ENCODE measurements around the gene DCUN1D5. TPM values are rescaled to one million over a fixed set of nuclear protein-coding genes. Genes with fewer than 3 reads are reported as not detected.
A peak's percentile ranks its signal among the peaks of the same experiment; 100 is the strongest.

The DCUN1D5 gene
- total RNA-seq, 1 donor from 2014 or later, result 66.6 TPM

DNA sequence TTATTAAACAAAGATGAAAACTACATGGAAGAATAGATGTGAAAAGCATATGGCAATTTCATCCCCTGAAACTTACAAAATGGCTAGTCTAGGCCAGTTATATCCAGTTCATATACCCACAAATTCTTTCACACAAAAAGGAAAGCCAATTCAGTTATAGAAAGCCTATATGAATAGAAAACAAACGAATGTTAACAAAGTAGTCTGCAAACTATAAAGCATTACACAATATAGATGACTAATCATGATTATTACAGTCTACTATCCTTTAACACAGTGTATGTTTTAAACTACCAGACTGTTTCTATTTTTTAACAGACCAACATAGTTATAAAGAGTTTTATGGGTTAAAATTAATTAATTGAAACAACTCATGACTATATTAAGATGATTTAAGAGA lies 12.1 kb downstream of the DCUN1D5 start:
- Mint-ChIP-seq H3K36me3 (ENCODE audit: low read depth) (peaks cover 63% of the 10 kb centered on the region), H3K4me1 (ENCODE audit: low read depth) (no peaks in the 10 kb centered on the region), H3K27ac (no peak overlapping the region), H3K9me3 (no peaks in the 10 kb centered on the region), H3K27me3 (ENCODE audit: low read depth) (no peaks in the 10 kb centered on the region), H3K4me3 (ENCODE audit: low read depth) (no peak overlapping the region)
- intact Hi-C loops (cut with micrococcal nuclease), result no loop called here
- DNase-seq (ENCODE audit: low spot score), result no peak

DNA sequence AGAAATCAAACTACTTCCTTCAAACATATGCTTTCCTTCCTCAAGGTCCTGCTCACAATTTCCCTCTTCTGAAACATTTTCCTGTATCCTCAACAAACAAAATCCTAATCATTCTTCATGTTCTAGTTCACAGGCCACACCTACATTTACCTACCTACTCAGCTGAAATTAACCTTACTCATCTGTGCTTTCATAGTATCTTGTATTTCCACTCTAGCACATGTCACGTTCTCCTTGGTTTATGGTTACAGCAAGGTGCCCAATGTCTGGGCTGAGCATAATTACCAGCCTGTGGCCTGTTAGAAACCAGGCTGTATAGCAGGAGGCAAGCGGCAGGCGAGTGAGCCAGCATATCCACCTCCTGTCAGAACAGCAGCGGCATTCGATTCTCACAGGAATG lies 13.2 kb downstream of the DCUN1D5 start:
- Mint-ChIP-seq H3K27me3 (ENCODE audit: low read depth) (no peaks in the 10 kb centered on the region), H3K4me3 (ENCODE audit: low read depth) (no peak overlapping the region), H3K9me3 (no peaks in the 10 kb centered on the region), H3K4me1 (ENCODE audit: low read depth) (no peaks in the 10 kb centered on the region), H3K36me3 (ENCODE audit: low read depth) (peaks cover 68% of the 10 kb centered on the region), H3K27ac (no peak overlapping the region)
- intact Hi-C loops (cut with micrococcal nuclease), result no loop called here
- DNase-seq (ENCODE audit: low spot score), result no peak

DNA sequence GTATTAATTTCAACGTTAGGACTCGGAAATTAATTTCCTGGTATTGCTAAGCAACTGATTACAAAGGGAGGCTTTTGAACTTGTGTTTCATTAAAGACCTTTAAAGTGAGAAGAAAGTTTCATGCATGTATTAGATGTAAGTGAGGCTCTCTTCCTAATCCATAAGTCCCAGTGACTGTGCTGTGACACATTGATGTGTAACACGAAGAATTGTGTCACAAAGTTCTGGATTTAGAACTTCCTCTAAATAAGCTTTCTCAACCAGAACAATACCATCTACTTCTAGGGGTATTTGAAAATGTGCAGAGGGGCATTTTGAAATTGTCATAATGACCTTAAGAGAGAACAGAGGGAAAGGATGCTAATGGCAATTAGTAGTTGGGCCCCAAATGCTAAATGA lies 14.4 kb downstream of the DCUN1D5 start:
- peaks cover 67% of the 10 kb centered on the region for H3K36me3 Mint-ChIP-seq (ENCODE audit: low read depth)
- H3K27ac Mint-ChIP-seq, result no peak overlapping the region
- no peaks in the 10 kb centered on the region for H3K9me3 Mint-ChIP-seq
- H3K4me1 Mint-ChIP-seq (ENCODE audit: low read depth), result no peaks in the 10 kb centered on the region
- no peaks in the 10 kb centered on the region for H3K27me3 Mint-ChIP-seq (ENCODE audit: low read depth)
- intact Hi-C loops (cut with micrococcal nuclease), result no loop called here
- DNase-seq (ENCODE audit: low spot score), result no peak
- no peak overlapping the region for H3K4me3 Mint-ChIP-seq (ENCODE audit: low read depth)

DNA sequence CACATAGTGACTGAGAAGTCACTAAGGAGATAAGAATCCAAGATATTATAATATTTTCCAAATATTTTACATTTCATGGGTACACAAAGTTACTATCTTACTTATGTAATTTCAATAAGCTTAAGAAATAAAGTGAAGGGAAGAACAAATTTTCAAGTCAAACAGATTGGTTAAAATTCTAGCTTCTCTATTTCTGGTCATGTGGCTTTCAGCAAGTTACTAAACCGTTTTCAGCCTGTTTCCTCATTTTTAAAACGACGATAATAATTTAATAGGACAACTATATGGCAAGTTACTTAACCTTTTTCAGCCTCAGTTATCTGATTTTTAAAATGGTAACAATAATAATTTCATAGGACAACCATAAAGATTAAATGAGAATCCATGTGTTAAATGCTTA lies 15.6 kb downstream of the DCUN1D5 start:
- H3K36me3 Mint-ChIP-seq (ENCODE audit: low read depth), result peaks cover 68% of the 10 kb centered on the region

DNA sequence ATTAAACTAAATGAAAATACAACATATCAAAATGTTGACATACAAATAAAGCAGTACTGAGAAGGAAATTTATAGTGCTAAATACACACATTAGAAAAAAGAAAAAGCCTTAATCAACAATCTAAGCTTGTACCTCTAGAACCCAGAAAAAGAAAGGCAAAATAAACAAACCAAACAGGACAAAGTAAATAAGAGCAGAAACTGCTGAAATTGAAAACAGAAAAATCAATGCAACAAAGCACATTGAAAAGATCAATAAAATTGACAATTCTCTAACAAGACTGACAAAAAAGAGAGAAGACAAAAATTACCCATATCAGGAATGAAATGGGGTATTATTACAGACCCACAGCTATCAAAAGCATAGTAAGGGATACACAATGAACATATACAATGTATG lies 21.0 kb downstream of the DCUN1D5 start:
- H3K36me3 Mint-ChIP-seq (ENCODE audit: low read depth), result peaks cover 72% of the 10 kb centered on the region
- peaks cover 47% of the 10 kb centered on the region for H3K4me1 Mint-ChIP-seq (ENCODE audit: low read depth)
- DNase-seq (ENCODE audit: low spot score), result no peak
- intact Hi-C loops (cut with micrococcal nuclease), result no loop called here
- H3K9me3 Mint-ChIP-seq, result no peaks in the 10 kb centered on the region
- peak overlapping the region; percentile 23 for H3K27ac Mint-ChIP-seq
- H3K27me3 Mint-ChIP-seq (ENCODE audit: low read depth), result no peaks in the 10 kb centered on the region
- H3K4me3 Mint-ChIP-seq (ENCODE audit: low read depth), result no peak overlapping the region

More for the DNA sequence above, 15.6 kb downstream of the DCUN1D5 start:
- no peak overlapping the region for H3K4me3 Mint-ChIP-seq (ENCODE audit: low read depth)
- intact Hi-C loops (cut with micrococcal nuclease), result no loop called here
- H3K9me3 Mint-ChIP-seq, result no peaks in the 10 kb centered on the region
- H3K27me3 Mint-ChIP-seq (ENCODE audit: low read depth), result no peaks in the 10 kb centered on the region
- no peak overlapping the region for H3K27ac Mint-ChIP-seq
- no peaks in the 10 kb centered on the region for H3K4me1 Mint-ChIP-seq (ENCODE audit: low read depth)
- no peak for DNase-seq (ENCODE audit: low spot score)

DNA sequence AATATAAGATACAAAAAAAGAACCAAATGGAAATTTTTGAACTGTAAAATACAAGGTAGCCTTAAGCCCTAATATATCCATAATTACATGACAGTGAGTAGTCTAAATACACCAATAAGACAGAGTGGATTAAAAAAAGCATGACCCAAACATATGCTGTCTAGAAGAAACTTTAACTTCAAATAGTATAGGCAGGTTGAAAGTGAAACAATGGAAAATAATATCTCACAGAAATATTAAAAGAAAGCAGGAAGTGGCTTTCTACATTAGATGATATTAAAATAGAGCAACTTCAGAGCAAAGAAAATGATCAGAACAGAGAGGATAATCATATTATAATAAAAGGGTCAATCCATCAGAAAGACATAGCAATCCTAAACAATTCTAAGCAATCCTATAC lies 21.8 kb downstream of the DCUN1D5 start:
- no peaks in the 10 kb centered on the region for H3K9me3 Mint-ChIP-seq
- H3K36me3 Mint-ChIP-seq (ENCODE audit: low read depth), result peaks cover 76% of the 10 kb centered on the region
- peaks cover 47% of the 10 kb centered on the region for H3K4me1 Mint-ChIP-seq (ENCODE audit: low read depth)
- peak overlapping the region; percentile 46 for H3K27ac Mint-ChIP-seq
- intact Hi-C loops (cut with micrococcal nuclease), result no loop called here
- H3K27me3 Mint-ChIP-seq (ENCODE audit: low read depth), result no peaks in the 10 kb centered on the region
- peak overlapping the region; percentile 43 for H3K4me3 Mint-ChIP-seq (ENCODE audit: low read depth)
- no peak for DNase-seq (ENCODE audit: low spot score)

DNA sequence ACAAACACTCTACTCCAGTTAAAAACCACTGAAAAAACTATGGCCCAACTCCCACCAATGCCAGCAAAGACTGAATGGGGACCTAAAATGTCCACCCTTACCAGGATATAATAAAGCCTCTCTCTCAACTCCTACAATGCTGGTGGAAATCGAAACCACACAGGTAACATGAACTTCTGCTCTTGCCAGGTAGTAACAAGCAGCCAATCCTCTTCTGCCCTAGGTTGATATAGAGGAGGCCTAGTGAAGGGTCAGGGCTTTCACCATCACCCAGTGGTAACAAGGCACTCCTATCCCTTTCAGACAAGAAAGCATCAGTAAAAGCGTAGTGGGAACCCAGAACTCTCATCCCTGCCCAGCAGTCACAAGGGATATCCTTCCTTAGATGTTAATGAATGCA lies 22.6 kb downstream of the DCUN1D5 start:
- intact Hi-C loops (cut with micrococcal nuclease), result no loop called here
- peaks cover 47% of the 10 kb centered on the region for H3K4me1 Mint-ChIP-seq (ENCODE audit: low read depth)
- peak overlapping the region; percentile 2 for H3K4me3 Mint-ChIP-seq (ENCODE audit: low read depth)
- no peaks in the 10 kb centered on the region for H3K27me3 Mint-ChIP-seq (ENCODE audit: low read depth)
- peaks cover 70% of the 10 kb centered on the region for H3K36me3 Mint-ChIP-seq (ENCODE audit: low read depth)
- DNase-seq (ENCODE audit: low spot score), result no peak
- no peak overlapping the region for H3K27ac Mint-ChIP-seq
- no peaks in the 10 kb centered on the region for H3K9me3 Mint-ChIP-seq

DNA sequence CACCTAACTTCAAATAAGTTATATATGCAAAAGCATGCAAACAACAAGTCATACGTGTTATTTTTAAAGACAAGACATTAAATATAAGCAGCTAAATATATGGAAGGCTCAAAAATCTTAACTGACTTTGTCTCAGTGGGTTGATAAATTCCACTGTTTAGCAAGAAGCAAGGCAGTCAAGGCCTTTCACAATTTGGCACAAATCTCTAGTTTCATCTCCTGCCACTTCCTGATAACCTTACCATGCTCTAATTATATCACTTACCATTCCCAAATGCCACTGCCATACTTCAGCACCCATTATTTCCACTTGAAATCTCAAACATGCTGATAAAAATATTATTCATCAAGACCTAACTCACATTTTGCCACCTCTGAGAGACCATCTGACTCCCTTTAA lies 24.8 kb downstream of the DCUN1D5 start:
- Mint-ChIP-seq H3K9me3 (no peaks in the 10 kb centered on the region), H3K4me3 (ENCODE audit: low read depth) (no peak overlapping the region), H3K27ac (peak overlapping the region; percentile 2), H3K36me3 (ENCODE audit: low read depth) (peaks cover 69% of the 10 kb centered on the region), H3K27me3 (ENCODE audit: low read depth) (no peaks in the 10 kb centered on the region), H3K4me1 (ENCODE audit: low read depth) (peaks cover 47% of the 10 kb centered on the region)
- DNase-seq (ENCODE audit: low spot score), result no peak
- intact Hi-C loops (cut with micrococcal nuclease), result no loop called here

DNA sequence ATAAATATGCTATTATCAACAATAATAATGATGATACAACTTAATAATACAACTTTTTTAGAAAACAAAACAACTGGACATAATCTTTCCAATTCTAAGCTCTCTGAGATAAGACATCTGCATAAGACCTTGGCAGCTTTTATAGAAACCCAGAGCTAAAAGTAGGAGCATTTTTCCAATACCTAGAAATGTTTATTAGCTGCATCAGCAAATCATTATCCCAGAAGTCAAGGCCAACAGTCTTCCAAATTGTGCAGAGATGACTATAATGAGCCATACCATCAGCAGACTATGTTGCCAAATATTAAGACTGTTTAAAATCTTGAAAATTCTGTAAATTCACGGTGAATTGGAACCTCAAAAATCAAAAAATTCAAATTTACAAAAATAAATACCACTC lies 30.3 kb downstream of the DCUN1D5 start:
- H3K9me3 Mint-ChIP-seq, result no peaks in the 10 kb centered on the region
- no peak for DNase-seq (ENCODE audit: low spot score)
- peaks cover 44% of the 10 kb centered on the region for H3K36me3 Mint-ChIP-seq (ENCODE audit: low read depth)
- H3K4me3 Mint-ChIP-seq (ENCODE audit: low read depth), result no peak overlapping the region
- no peaks in the 10 kb centered on the region for H3K27me3 Mint-ChIP-seq (ENCODE audit: low read depth)
- intact Hi-C loops (cut with micrococcal nuclease), result no loop called here
- H3K27ac Mint-ChIP-seq, result no peak overlapping the region
- H3K4me1 Mint-ChIP-seq (ENCODE audit: low read depth), result peaks cover 5% of the 10 kb centered on the region

DNA sequence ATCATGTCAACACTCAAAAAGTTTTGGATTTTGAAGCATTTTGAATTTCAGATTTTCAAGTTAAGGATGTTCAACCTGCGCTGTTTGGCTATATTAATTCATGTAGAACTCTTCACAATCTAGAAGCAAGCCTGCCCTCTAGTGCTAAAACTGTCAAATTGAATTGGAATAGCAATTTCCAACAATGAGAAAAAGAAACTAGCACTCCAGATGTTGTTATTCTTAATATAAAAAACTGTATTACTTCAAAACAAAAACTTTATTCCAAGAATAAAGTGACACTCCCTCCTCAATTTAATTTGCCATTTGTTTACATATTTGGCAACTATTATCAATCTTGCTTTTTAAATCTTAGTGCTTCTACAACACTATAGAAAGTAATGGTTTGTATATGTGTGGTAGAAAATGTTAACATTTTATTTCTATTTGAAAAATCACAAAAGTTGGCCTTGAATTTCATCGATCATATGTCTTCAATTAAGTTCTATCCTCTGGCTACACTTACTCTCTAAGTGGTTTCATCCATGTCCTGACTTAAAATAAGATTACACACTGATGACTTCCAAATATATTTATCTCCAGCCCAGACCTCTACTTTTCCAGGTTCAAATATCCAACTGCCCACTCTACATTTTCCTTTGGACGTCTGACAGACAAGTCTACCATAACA lies 36.6 kb downstream of the DCUN1D5 start:
- no peaks in the 10 kb centered on the region for H3K9me3 Mint-ChIP-seq
- H3K4me1 Mint-ChIP-seq (ENCODE audit: low read depth), result peaks cover 3% of the 10 kb centered on the region
- no peak overlapping the region for H3K27ac Mint-ChIP-seq
- no peaks in the 10 kb centered on the region for H3K27me3 Mint-ChIP-seq (ENCODE audit: low read depth)
- intact Hi-C loops (cut with micrococcal nuclease), result loop anchor here (1.0 to 5.0 kb wide), 2 partner anchors 19 to 113 kb away; no protein-coding TSS in a partner anchor
- peaks cover 9% of the 10 kb centered on the region for H3K36me3 Mint-ChIP-seq (ENCODE audit: low read depth)
- DNase-seq (ENCODE audit: low spot score), result no peak
- no peak overlapping the region for H3K4me3 Mint-ChIP-seq (ENCODE audit: low read depth)

DNA sequence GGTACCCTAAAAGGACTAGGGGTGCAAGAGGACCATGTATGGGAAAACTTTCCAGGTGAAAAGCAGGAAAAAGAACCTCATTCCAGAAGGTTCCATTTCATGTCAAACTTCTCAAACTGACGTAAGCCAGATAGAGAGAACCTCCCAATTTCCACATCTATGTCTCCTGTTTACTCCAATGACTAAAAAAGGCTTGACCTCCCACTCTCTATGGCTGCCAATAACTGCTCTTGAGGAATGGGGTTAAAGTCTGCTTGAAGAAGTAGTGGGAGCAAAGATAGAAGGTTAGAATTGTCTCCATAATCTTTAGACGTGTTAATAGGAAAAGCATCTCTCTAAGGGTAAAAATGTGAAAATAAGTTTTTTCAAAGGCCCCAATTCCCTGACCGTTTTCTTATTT lies 38.0 kb downstream of the DCUN1D5 start:
- no peaks in the 10 kb centered on the region for H3K9me3 Mint-ChIP-seq
- H3K36me3 Mint-ChIP-seq (ENCODE audit: low read depth), result peaks cover 3% of the 10 kb centered on the region
- no peak overlapping the region for H3K27ac Mint-ChIP-seq
- intact Hi-C loops (cut with micrococcal nuclease), result no loop called here
- H3K27me3 Mint-ChIP-seq (ENCODE audit: low read depth), result no peaks in the 10 kb centered on the region
- no peak for DNase-seq (ENCODE audit: low spot score)
- no peak overlapping the region for H3K4me3 Mint-ChIP-seq (ENCODE audit: low read depth)
- peaks cover 3% of the 10 kb centered on the region for H3K4me1 Mint-ChIP-seq (ENCODE audit: low read depth)

DNA sequence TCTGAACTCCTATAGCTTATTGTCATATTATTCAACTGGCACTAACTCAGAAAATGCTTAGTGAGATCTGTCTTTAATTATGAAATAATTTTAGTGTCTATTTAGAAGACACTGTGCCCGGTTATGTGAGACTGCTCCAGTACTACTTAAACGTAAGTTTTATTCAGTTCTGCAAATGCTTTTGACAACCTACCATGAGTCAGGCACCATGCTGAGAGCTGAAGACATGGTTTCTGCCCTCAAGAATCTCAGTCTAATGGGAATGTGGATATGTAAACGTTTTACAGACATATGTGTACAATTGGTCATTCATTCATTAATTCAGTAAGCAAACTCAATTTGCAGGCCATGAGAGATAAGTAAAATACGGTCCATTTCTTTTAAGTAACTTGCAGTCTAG lies 40.0 kb downstream of the DCUN1D5 start:
- no peaks in the 10 kb centered on the region for H3K36me3 Mint-ChIP-seq (ENCODE audit: low read depth)
- no peaks in the 10 kb centered on the region for H3K9me3 Mint-ChIP-seq
- peaks cover 3% of the 10 kb centered on the region for H3K4me1 Mint-ChIP-seq (ENCODE audit: low read depth)
- no peak overlapping the region for H3K27ac Mint-ChIP-seq
- H3K27me3 Mint-ChIP-seq (ENCODE audit: low read depth), result no peaks in the 10 kb centered on the region
- intact Hi-C loops (cut with micrococcal nuclease), result no loop called here
- no peak for DNase-seq (ENCODE audit: low spot score)
- H3K4me3 Mint-ChIP-seq (ENCODE audit: low read depth), result no peak overlapping the region

DNA sequence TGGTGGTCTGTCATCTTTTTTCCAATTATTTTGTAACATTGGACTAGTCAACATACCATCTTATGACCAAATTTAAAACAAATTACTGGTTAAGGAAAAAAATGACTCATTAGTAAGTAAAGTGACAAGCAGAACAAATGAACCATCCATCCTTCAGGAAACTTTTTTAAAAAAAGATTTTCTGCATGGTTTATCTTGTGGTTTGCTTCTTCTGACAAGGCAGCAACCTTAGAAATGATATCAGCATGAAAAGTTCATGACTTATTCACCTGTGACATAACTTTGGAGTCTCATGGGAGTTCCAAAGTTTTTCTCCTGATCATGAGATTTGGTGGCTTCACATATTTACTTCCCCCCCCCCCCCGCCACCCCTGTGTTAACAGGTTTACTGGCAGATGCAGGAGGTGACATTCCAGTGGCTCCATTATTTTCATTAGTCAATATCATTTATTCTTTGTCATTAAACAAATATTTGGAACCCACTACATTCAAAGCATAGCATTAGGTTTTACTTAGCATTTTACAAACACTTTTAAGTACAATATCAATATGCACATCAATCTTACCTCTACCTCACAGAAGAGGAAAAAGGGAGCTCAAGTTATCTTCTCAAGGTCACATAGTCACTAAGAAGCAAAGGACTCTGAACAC lies 40.7 kb downstream of the DCUN1D5 start:
- Mint-ChIP-seq H3K9me3 (no peaks in the 10 kb centered on the region), H3K4me1 (ENCODE audit: low read depth) (peaks cover 3% of the 10 kb centered on the region), H3K36me3 (ENCODE audit: low read depth) (no peaks in the 10 kb centered on the region), H3K27ac (no peak overlapping the region), H3K27me3 (ENCODE audit: low read depth) (no peaks in the 10 kb centered on the region), H3K4me3 (ENCODE audit: low read depth) (no peak overlapping the region)
- DNase-seq (ENCODE audit: low spot score), result no peak
- intact Hi-C loops (cut with micrococcal nuclease), result no loop called here
